GM19239 (cell line): ENCODE data around the gene DHRS3.
"Not testable (repeated sequence)": the region's sequence is repeated elsewhere in the genome, so short reads cannot be mapped to it uniquely, and the experiment has no call there.

Experiments used
- DNase-seq: peaks from one replicate; pipeline ENCODE4 v3.0.0; 2011; ENCODE audit warnings: low spot score; ENCODE audit not compliant: insufficient read length
- FAIRE-seq: peaks from 2 replicates; lab custom pipeline; 2011; peaks lifted over from hg19 to GRCh38; lab: Jason Lieb, UNC

The DHRS3 gene

GRCh38 chr1:12527564-12527963, 90.4 kb downstream of the DHRS3 start:
- no peak for DNase-seq

DNA sequence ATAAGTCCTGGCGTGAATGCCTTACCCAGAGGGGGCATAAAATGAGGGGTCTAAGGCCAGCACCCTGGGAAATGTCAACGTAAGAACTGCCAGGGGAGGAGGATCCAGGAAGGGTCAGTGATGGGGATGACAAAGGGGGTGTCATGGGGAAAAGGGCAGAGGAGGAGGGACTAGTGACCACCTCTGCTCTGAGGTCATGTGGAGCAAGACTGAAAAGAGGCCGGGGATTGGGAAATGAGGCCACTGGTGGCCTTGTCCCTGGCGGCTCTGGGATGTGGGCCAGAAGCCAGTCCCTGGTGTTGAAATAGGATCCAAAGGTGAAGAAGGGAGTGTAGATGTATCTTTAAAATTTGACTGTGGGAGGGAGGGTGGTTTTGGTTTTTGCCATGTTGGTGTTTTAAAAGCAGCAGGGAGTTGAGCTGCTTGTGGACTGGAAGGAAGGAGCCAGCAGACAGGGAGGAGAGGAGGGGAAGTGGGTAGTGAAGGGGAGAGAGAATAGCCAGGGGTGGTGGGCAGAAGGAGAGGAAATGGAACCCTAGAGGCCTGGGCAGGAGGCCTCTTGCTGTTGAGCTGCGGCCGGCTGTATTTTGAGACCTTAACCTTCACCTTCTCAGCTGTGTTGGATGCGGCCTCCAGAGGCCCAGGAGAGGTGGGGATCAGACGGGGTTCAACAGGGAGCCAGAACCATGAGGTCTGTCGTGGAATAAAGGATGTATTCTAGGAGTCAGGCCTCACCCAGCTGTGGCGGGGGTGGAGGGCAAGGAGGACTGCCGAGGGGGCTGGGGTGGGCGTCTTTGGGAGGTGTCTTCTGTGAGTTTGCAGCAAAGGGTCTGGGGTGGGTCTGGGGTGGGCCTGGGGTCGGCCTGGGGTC, 92.5 kb downstream of the DHRS3 start:
- FAIRE-seq (no peak), DNase-seq (no peak)

More at GRCh38 chr1:12527564-12527963, 90.4 kb downstream of the DHRS3 start:
- FAIRE-seq, result no peak

DNA sequence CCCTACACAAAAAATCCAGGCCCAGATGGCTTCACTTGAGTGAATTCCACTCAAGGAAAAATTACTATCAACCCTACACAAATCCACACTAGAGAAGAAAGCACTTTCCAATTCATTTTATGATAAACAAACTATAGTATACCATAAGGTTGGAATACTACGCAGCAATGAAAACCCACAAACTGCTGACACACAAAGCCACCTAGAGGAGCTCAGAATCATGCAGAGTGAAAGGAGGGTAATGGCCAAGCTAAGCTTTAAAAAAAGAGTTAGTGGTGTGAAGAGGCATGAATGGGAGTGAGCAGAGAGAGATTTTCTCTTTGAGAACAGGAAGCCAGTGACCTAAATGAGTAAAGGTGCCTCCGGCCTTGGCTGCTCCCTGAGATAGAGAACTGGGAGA, 93.7 kb downstream of the DHRS3 start:
- DNase-seq (no peak), FAIRE-seq (no peak)

DNA sequence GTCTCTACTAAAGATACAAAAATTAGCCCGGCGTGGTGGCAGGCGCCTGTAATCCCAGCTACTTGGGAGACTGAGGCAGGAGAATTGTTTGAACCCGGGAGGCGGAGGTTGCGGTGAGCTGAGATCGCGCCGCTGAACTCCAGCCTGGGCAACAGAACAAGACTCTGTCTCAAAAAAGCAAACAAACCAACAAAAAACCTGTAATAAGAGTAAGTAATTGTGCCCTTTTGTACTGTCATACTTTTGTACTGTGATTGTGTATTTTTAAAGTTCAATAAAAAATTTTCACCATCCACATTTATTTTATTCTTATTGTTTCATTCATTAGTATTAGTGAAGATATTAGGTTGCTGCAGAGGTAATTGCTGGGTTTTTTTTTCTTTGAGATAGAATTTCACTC, 95.2 kb downstream of the DHRS3 start:
- FAIRE-seq, DNase-seq: not testable (repeated sequence)

DNA sequence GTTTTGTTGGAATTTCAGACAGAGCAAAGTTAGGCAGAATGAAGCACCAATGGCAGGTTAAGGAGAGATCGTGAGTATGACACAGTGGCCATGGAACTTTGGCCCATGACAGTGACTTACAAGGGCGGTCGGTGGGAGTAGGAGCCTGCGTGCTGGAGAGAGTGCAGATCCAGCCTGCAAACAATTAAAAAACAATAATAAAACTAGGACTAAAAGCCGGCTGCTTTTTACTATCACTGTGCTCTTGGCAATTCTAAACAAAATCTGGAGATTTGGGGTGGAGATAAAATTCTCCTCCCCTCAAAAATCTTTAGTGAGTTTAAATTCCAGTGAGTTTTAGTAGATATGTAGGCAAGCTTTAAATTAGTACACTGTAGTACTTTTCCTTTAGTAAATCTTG, 96.9 kb downstream of the DHRS3 start:
- DNase-seq, result no peak
- no peak for FAIRE-seq

GRCh38 chr1:12519693-12520364, 98.2 kb downstream of the DHRS3 start:
- FAIRE-seq, result no peak

DNA sequence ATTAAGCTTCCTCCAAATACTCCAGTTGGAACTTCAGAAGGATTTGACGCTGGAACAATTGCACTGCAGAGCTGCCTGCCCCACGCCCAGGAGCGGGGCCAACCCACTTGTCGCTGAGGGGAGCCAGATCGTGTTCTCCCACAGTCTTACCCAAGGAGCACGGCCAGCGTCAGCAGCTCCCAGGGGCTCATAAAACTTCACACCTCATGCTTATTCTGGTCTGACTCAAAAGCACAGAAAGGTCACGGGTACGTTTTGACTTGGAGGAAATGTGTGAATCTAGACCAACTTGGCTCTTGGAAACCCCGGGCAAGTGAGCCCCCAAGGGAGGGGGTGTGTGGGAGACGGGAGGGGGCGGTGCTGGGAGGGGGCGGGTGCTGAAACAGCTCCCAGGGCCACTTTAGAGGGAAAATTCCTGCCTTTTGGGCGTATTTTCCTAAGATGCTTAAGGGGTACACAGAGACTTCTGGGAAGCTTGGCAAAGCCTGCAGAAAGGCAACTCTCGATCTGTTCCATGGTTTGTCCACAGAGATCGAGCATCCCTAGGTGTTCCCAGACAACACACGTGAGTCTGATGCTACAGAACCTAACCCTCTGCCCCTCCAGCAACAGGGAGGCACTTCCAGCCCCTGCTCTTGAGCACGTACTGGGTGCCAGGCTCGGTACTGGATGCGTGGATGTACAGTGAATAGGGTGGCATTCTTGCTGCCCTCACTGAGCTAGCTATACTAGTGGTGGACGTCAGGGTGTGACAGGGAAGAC, 98.9 kb downstream of the DHRS3 start:
- DNase-seq, result no peak
- FAIRE-seq, result no peak

More at GRCh38 chr1:12519693-12520364, 98.2 kb downstream of the DHRS3 start:
- DNase-seq, result no peak
